Esophagus muscularis mucosa (tissue), 4 donors: Measurements from ENCODE around the gene REC8. TPM values are rescaled to one million over a fixed set of nuclear protein-coding genes. Genes with fewer than 3 reads are reported as not detected.

ENCODE experiments used
- DNase-seq: peaks from one replicate; pipeline ENCODE4 v3.0.0-alpha.2; 2017; ENCODE audit errors: extremely low spot score
- H3K27ac ChIP-seq, 4 donors: fragments of 200-600 bp; sonication (generic); replicated peaks in 1 of 4; 1 replicate in 3 of 4; 2 replicates in 1 of 4; pipeline ENCODE4 v1.5.1; 2016 to 2019; ENCODE audit warnings: mild to moderate bottlenecking in 1 of 4
- H3K27me3 ChIP-seq, 4 donors: fragments of 200-600 bp; sonication (generic); one replicate each; pipeline versions ENCODE4 v1.5.1 to v1.6.0; 2016 to 2019
- H3K36me3 ChIP-seq, 4 donors: fragments of 200-600 bp; sonication (generic); one replicate each; pipeline ENCODE4 v1.5.1; 2016 to 2019
- H3K4me1 ChIP-seq, 4 donors: fragments of 200-600 bp; sonication (generic); one replicate each; pipeline ENCODE4 v1.5.1; 2016 to 2019
- H3K4me3 ChIP-seq, 4 donors: fragments of 200-600 bp; sonication (generic); 1 replicate in 2 of 4; 2 replicates in 2 of 4; pipeline ENCODE4 v1.5.1; 2016 to 2019; ENCODE audit warnings: mild to moderate bottlenecking in 4 of 4, moderate library complexity in 1 of 4
- H3K9me3 ChIP-seq, 4 donors: fragments of 200-600 bp; sonication (generic); 1 replicate in 3 of 4; 2 replicates in 1 of 4; pipeline ENCODE4 v1.5.1; 2016 to 2019
- EP300 ChIP-seq: sonication (generic); formaldehyde crosslinking; IDR thresholded peaks from one replicate; pipeline ENCODE4 v1.6.1; 2017; ENCODE audit warnings: antibody characterized with exemption
- POLR2A ChIP-seq: fragments of 450-650 bp; IDR thresholded peaks from one replicate; pipeline ENCODE4 v1.6.1; 2017; ENCODE audit warnings: antibody characterized with exemption, moderate library complexity, mild to moderate bottlenecking, low read depth
- POLR2AphosphoS5 ChIP-seq, 2 donors: sonication (generic); formaldehyde crosslinking; IDR thresholded peaks; one replicate each; pipeline ENCODE4 v1.6.1; 2017; ENCODE audit warnings: antibody characterized with exemption in 2 of 2
- WGBS: methylation state at CpG from one replicate; pipeline ENCODE4 v1.1.5; 2018; 5-methylcytosine and 5-hydroxymethylcytosine counted together
- intact Hi-C: fragments of 100-400 bp; cut with DNase I; formaldehyde crosslinking; loops from one replicate; pipeline ENCODE4 v1.15.1; 2023
- total RNA-seq, 4 donors: library from RNA; depleted of rRNA; stranded (reverse); fragments of >200 nt; gene quantifications; one replicate each; pipeline versions ENCODE4 v1.1.0 to v1.2.1, GENCODE V29; 2016
- TF ChIP-seq, protein P1 (sequence below), 3 experiments: fragments of 200-600 bp in 2 of 3; fragments of 450-650 bp in 1 of 3; sonication (generic) in 2 of 3; IDR thresholded peaks; one replicate each; pipeline ENCODE4 v1.5.1; 2017 to 2019; ENCODE audit warnings: antibody characterized with exemption in 3 of 3, mild to moderate bottlenecking in 2 of 3, moderate library complexity in 1 of 3

REC8 gene
- total RNA-seq, 4 donors from 2014 or later: 4.6 to 5.9 (median 5.0) TPM

GRCh38 chr14:24126939-24127338, 44.9 kb upstream of the REC8 start:
- Histone ChIP-seq H3K4me3 (no peak overlapping the region), H3K9me3 (no peaks in the 10 kb centered on the region), H3K36me3 (peaks cover 7 to 28% (median 22%) of the 10 kb centered on the region in 4 donors), H3K27ac (no peak overlapping the region), H3K4me1 (peaks cover 8 to 16% (median 12%) of the 10 kb centered on the region in 4 donors), H3K27me3 (no peaks in the 10 kb centered on the region)
- no peak for TF ChIP-seq EP300
- DNase-seq: no peak
- intact Hi-C loops: no loop called here

DNA sequence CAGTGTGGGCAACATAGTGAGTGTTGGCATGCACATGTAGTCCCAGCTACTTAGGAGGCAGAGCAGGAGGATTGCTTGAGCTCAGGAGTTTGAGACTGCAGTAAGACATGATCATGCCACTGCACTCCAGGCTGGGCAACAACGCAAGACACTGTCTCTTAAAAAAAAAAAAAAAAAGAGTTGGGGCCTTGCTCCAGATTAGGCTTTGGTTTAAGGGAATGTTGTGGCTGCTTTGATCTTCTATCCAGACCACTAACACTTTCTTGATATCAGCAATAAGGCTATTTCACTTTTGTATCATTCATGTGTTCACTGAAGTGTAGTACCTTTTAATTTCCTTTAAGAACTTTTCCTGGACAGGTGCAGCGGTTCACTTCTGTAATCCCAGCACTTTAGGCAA, 44.2 kb upstream of the REC8 start:
- DNase-seq: no peak
- Histone ChIP-seq H3K4me3 (no peak overlapping the region), H3K4me1 (peaks cover 9 to 21% (median 16%) of the 10 kb centered on the region in 4 donors), H3K9me3 (no peaks in the 10 kb centered on the region), H3K36me3 (peaks cover 0 to 21% (median 15%) of the 10 kb centered on the region in 4 donors), H3K27me3 (no peaks in the 10 kb centered on the region), H3K27ac (no peak overlapping the region)
- TF ChIP-seq, protein P1, sequence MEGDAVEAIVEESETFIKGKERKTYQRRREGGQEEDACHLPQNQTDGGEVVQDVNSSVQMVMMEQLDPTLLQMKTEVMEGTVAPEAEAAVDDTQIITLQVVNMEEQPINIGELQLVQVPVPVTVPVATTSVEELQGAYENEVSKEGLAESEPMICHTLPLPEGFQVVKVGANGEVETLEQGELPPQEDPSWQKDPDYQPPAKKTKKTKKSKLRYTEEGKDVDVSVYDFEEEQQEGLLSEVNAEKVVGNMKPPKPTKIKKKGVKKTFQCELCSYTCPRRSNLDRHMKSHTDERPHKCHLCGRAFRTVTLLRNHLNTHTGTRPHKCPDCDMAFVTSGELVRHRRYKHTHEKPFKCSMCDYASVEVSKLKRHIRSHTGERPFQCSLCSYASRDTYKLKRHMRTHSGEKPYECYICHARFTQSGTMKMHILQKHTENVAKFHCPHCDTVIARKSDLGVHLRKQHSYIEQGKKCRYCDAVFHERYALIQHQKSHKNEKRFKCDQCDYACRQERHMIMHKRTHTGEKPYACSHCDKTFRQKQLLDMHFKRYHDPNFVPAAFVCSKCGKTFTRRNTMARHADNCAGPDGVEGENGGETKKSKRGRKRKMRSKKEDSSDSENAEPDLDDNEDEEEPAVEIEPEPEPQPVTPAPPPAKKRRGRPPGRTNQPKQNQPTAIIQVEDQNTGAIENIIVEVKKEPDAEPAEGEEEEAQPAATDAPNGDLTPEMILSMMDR (IDR thresholded peaks at IDR 0.05): no peak
- TF ChIP-seq POLR2A (no peak), POLR2AphosphoS5 (IDR thresholded peaks at IDR 0.05) (no peak), EP300 (no peak)
- intact Hi-C loops: no loop called here
- 91% methylated on average over 2 of the region's 2 CpGs for WGBS

- Histone ChIP-seq H3K4me1 (peaks cover 9 to 21% (median 16%) of the 10 kb centered on the region in 4 donors), H3K27me3 (no peaks in the 10 kb centered on the region), H3K4me3 (no peak overlapping the region), H3K27ac (no peak overlapping the region), H3K9me3 (no peaks in the 10 kb centered on the region), H3K36me3 (peaks cover 0 to 3% (median 0%) of the 10 kb centered on the region in 4 donors)
- DNase-seq: no peak
- 97% methylated on average over 8 of the region's 8 CpGs for WGBS
- no peak for TF ChIP-seq POLR2A
- TF ChIP-seq, protein P1 (IDR thresholded peaks at IDR 0.05): no peak
- no peak for TF ChIP-seq POLR2AphosphoS5 (IDR thresholded peaks at IDR 0.05)
- no peak for TF ChIP-seq EP300
- intact Hi-C loops: no loop called here
These were observed 42.4 kb upstream of the REC8 start for GRCh38 chr14:24129410-24129998.

GRCh38 chr14:24130380-24130716, 41.5 kb upstream of the REC8 start, which contains the start of gene FITM1:
Gene FITM1 (plus strand): TSS chr14:24130659. CDS start chr14:24131564, 905 bp downstream.
- H3K4me1 ChIP-seq: peaks cover 12 to 24% (median 18%) of the 10 kb centered on the region in 4 donors
- no peak within 1 kb of the TSS for H3K4me3 ChIP-seq
- H3K27ac ChIP-seq: peak within 1 kb of the TSS in 3 of 4 donors; percentile 42 to 70 (median 42)
- H3K36me3 ChIP-seq: no peaks in the 10 kb centered on the region
- no peaks in the 10 kb centered on the region for H3K27me3 ChIP-seq
- TF ChIP-seq, protein P1 (IDR thresholded peaks at IDR 0.05): no peak
- TF ChIP-seq EP300 (no peak), POLR2AphosphoS5 (IDR thresholded peaks at IDR 0.05) (no peak)
- H3K9me3 ChIP-seq: no peaks in the 10 kb centered on the region
- 89% methylated on average over 5 of the region's 5 CpGs for WGBS
- intact Hi-C loops: no loop called here
- DNase-seq: no peak

- Histone ChIP-seq H3K27me3 (no peaks in the 10 kb centered on the region), H3K9me3 (no peaks in the 10 kb centered on the region), H3K27ac (peak overlapping the region in 3 of 4 donors; percentile 42 to 70 (median 42)), H3K4me3 (no peak overlapping the region), H3K4me1 (peaks cover 15 to 27% (median 22%) of the 10 kb centered on the region in 4 donors), H3K36me3 (no peaks in the 10 kb centered on the region)
- WGBS: 56% methylated on average over 3 of the region's 7 CpGs
- peak in 1 of 2 donors; percentile 15 for TF ChIP-seq POLR2AphosphoS5 (IDR thresholded peaks at IDR 0.05)
- TF ChIP-seq EP300: no peak
- intact Hi-C loops: no loop called here
- DNase-seq: no peak
These were observed 40.9 kb upstream of the REC8 start for GRCh38 chr14:24130717-24131548.
